ENCODE measurements around the gene ARF6.
A peak's percentile ranks its signal among the peaks of the same experiment; 100 is the strongest.

The ARF6 gene

GRCh38 chr14:49892636-49893308 lies at the start of gene ARF6:
ARF6 (plus strand) TSS chr14:49893082; CDS start chr14:49893737, 655 bp downstream.
- Histone ChIP-seq H3K4me1 (ENCODE audit: insufficient read depth, insufficient read length) (no peaks in the 10 kb centered on the region), H3K9me3 (ENCODE audit: insufficient read depth, low read length) (no peaks in the 10 kb centered on the region), H3K4me3 (ENCODE audit: insufficient read length, low read depth) (peak within 1 kb of the TSS; percentile 65), H3K27me3 (ENCODE audit: insufficient read depth, insufficient read length) (no peaks in the 10 kb centered on the region), H3K9ac (ENCODE audit: insufficient read length, low read depth) (peak within 1 kb of the TSS; percentile 98), H3K36me3 (ENCODE audit: insufficient read depth, insufficient read length, low read length) (peaks cover 30% of the 10 kb centered on the region)
- TF ChIP-seq ZNF274 (IDR thresholded peaks at IDR 0.05; ENCODE audit: low read depth, low read length) = no peak
- TF ChIP-seq SUZ12 (IDR thresholded peaks at IDR 0.05; ENCODE audit: extremely low read depth, insufficient read depth, insufficient read length) = no peak
- TF ChIP-seq YY1 (IDR thresholded peaks at IDR 0.05; ENCODE audit: insufficient read depth, insufficient read length) = no peak
- DNase-seq (ENCODE audit: low read depth, low spot score) = peak; percentile 89

GRCh38 chr14:49849213-49849847 lies 43.6 kb upstream of the ARF6 start:
- TF ChIP-seq SUZ12 (IDR thresholded peaks at IDR 0.05; ENCODE audit: extremely low read depth, insufficient read depth, insufficient read length) = no peak
- no peak for TF ChIP-seq YY1 (IDR thresholded peaks at IDR 0.05; ENCODE audit: insufficient read depth, insufficient read length)
- no peak for TF ChIP-seq ZNF274 (IDR thresholded peaks at IDR 0.05; ENCODE audit: low read depth, low read length)
- H3K36me3 ChIP-seq (ENCODE audit: insufficient read depth, insufficient read length, low read length) = peaks cover 39% of the 10 kb centered on the region
- no peak for DNase-seq (ENCODE audit: low read depth, low spot score)

GRCh38 chr14:49851813-49852212 lies 41.1 kb upstream of the ARF6 start:
- TF ChIP-seq SUZ12 (IDR thresholded peaks at IDR 0.05; ENCODE audit: extremely low read depth, insufficient read depth, insufficient read length) = no peak
- TF ChIP-seq YY1 (IDR thresholded peaks at IDR 0.05; ENCODE audit: insufficient read depth, insufficient read length) = no peak
- TF ChIP-seq ZNF274 (IDR thresholded peaks at IDR 0.05; ENCODE audit: low read depth, low read length) = no peak
- peaks cover 17% of the 10 kb centered on the region for H3K36me3 ChIP-seq (ENCODE audit: insufficient read depth, insufficient read length, low read length)
- peak overlapping the region; percentile 99 for H3K9ac ChIP-seq (ENCODE audit: insufficient read length, low read depth)
- H3K4me3 ChIP-seq (ENCODE audit: insufficient read length, low read depth) = peak overlapping the region; percentile 81
- no peaks in the 10 kb centered on the region for H3K27me3 ChIP-seq (ENCODE audit: insufficient read depth, insufficient read length)
- no peaks in the 10 kb centered on the region for H3K4me1 ChIP-seq (ENCODE audit: insufficient read depth, insufficient read length)
- DNase-seq (ENCODE audit: low read depth, low spot score) = no peak
- no peaks in the 10 kb centered on the region for H3K9me3 ChIP-seq (ENCODE audit: insufficient read depth, low read length)

More at GRCh38 chr14:49849213-49849847, 43.6 kb upstream of the ARF6 start:
- Histone ChIP-seq H3K27me3 (ENCODE audit: insufficient read depth, insufficient read length) (no peaks in the 10 kb centered on the region), H3K4me3 (ENCODE audit: insufficient read length, low read depth) (no peak overlapping the region), H3K4me1 (ENCODE audit: insufficient read depth, insufficient read length) (no peaks in the 10 kb centered on the region), H3K9ac (ENCODE audit: insufficient read length, low read depth) (no peak overlapping the region), H3K9me3 (ENCODE audit: insufficient read depth, low read length) (no peaks in the 10 kb centered on the region)

- H3K36me3 ChIP-seq (ENCODE audit: insufficient read depth, insufficient read length, low read length) = peaks cover 17% of the 10 kb centered on the region
- H3K4me3 ChIP-seq (ENCODE audit: insufficient read length, low read depth) = peak within 1 kb of the TSS; percentile 81
- no peaks in the 10 kb centered on the region for H3K27me3 ChIP-seq (ENCODE audit: insufficient read depth, insufficient read length)
- no peak for TF ChIP-seq YY1 (IDR thresholded peaks at IDR 0.05; ENCODE audit: insufficient read depth, insufficient read length)
- no peak for TF ChIP-seq ZNF274 (IDR thresholded peaks at IDR 0.05; ENCODE audit: low read depth, low read length)
- TF ChIP-seq SUZ12 (IDR thresholded peaks at IDR 0.05; ENCODE audit: extremely low read depth, insufficient read depth, insufficient read length) = no peak
- no peaks in the 10 kb centered on the region for H3K4me1 ChIP-seq (ENCODE audit: insufficient read depth, insufficient read length)
- peak within 1 kb of the TSS; percentile 99 for H3K9ac ChIP-seq (ENCODE audit: insufficient read length, low read depth)
- H3K9me3 ChIP-seq (ENCODE audit: insufficient read depth, low read length) = no peaks in the 10 kb centered on the region
- DNase-seq (ENCODE audit: low read depth, low spot score) = peak; percentile 85
Measured at GRCh38 chr14:49852301-49853157, 40.4 kb upstream of the ARF6 start, which contains the start of gene NEMF. NEMF (minus strand) TSS chr14:49852788; CDS start chr14:49852753, 35 bp downstream.

- no peak for TF ChIP-seq ZNF274 (IDR thresholded peaks at IDR 0.05; ENCODE audit: low read depth, low read length)
- TF ChIP-seq YY1 (IDR thresholded peaks at IDR 0.05; ENCODE audit: insufficient read depth, insufficient read length) = no peak
- TF ChIP-seq SUZ12 (IDR thresholded peaks at IDR 0.05; ENCODE audit: extremely low read depth, insufficient read depth, insufficient read length) = no peak
- Histone ChIP-seq H3K4me1 (ENCODE audit: insufficient read depth, insufficient read length) (no peaks in the 10 kb centered on the region), H3K4me3 (ENCODE audit: insufficient read length, low read depth) (peak overlapping the region; percentile 81), H3K36me3 (ENCODE audit: insufficient read depth, insufficient read length, low read length) (peaks cover 17% of the 10 kb centered on the region), H3K9me3 (ENCODE audit: insufficient read depth, low read length) (no peaks in the 10 kb centered on the region), H3K9ac (ENCODE audit: insufficient read length, low read depth) (no peak overlapping the region), H3K27me3 (ENCODE audit: insufficient read depth, insufficient read length) (no peaks in the 10 kb centered on the region)
- no peak for DNase-seq (ENCODE audit: low read depth, low spot score)
Measured at GRCh38 chr14:49853158-49853477, 39.8 kb upstream of the ARF6 start.

GRCh38 chr14:49853572-49854375 lies 39.1 kb upstream of the ARF6 start:
- H3K36me3 ChIP-seq (ENCODE audit: insufficient read depth, insufficient read length, low read length) = peaks cover 17% of the 10 kb centered on the region
- no peak overlapping the region for H3K9ac ChIP-seq (ENCODE audit: insufficient read length, low read depth)
- DNase-seq (ENCODE audit: low read depth, low spot score) = no peak
- H3K9me3 ChIP-seq (ENCODE audit: insufficient read depth, low read length) = no peaks in the 10 kb centered on the region
- H3K4me1 ChIP-seq (ENCODE audit: insufficient read depth, insufficient read length) = no peaks in the 10 kb centered on the region
- H3K27me3 ChIP-seq (ENCODE audit: insufficient read depth, insufficient read length) = no peaks in the 10 kb centered on the region
- no peak for TF ChIP-seq YY1 (IDR thresholded peaks at IDR 0.05; ENCODE audit: insufficient read depth, insufficient read length)
- TF ChIP-seq SUZ12 (IDR thresholded peaks at IDR 0.05; ENCODE audit: extremely low read depth, insufficient read depth, insufficient read length) = no peak
- no peak for TF ChIP-seq ZNF274 (IDR thresholded peaks at IDR 0.05; ENCODE audit: low read depth, low read length)
- no peak overlapping the region for H3K4me3 ChIP-seq (ENCODE audit: insufficient read length, low read depth)

Measured in NT2/D1 (cell line).